Epidermal melanocyte (primary cell): ENCODE results near the gene SCAF4.

Source experiments
- DNase-seq: peaks from one replicate; pipeline ENCODE4 v3.0.0; 2011; ENCODE audit warnings: low spot score; ENCODE audit not compliant: insufficient read length

The SCAF4 gene

GRCh38 chr21:31713115-31713514 is 18.8 kb downstream of the SCAF4 start:
- DNase-seq = no peak

- no peak for DNase-seq
Observed at GRCh38 chr21:31711745-31712285, 20.1 kb downstream of the SCAF4 start.

- DNase-seq = no peak
Observed at GRCh38 chr21:31711326-31711725, 20.6 kb downstream of the SCAF4 start.

- no peak for DNase-seq
Observed at GRCh38 chr21:31710586-31710985, 21.3 kb downstream of the SCAF4 start.

- no peak for DNase-seq
Observed at GRCh38 chr21:31708541-31708940, 23.4 kb downstream of the SCAF4 start.

- no peak for DNase-seq
Observed at GRCh38 chr21:31707499-31707898, 24.4 kb downstream of the SCAF4 start.

- no peak for DNase-seq
Observed at GRCh38 chr21:31706562-31706961, 25.4 kb downstream of the SCAF4 start.

GRCh38 chr21:31700040-31700439 is 31.9 kb downstream of the SCAF4 start:
- DNase-seq = no peak

- no peak for DNase-seq
Observed at GRCh38 chr21:31698461-31698860, 33.5 kb downstream of the SCAF4 start.

- no peak for DNase-seq
Observed at GRCh38 chr21:31696424-31696823, 35.5 kb downstream of the SCAF4 start.

GRCh38 chr21:31693222-31693621 is 38.7 kb downstream of the SCAF4 start:
- no peak for DNase-seq

- DNase-seq = no peak
Observed at GRCh38 chr21:31688603-31689368, 43.1 kb downstream of the SCAF4 start.

- no peak for DNase-seq
Observed at GRCh38 chr21:31687108-31687507, 44.8 kb downstream of the SCAF4 start.

GRCh38 chr21:31686272-31686915 is 45.5 kb downstream of the SCAF4 start:
- no peak for DNase-seq

- no peak for DNase-seq
Observed at GRCh38 chr21:31684918-31685317, 47.0 kb downstream of the SCAF4 start.

- no peak for DNase-seq
Observed at GRCh38 chr21:31683029-31683428, 48.9 kb downstream of the SCAF4 start.

GRCh38 chr21:31682620-31683019 is 49.3 kb downstream of the SCAF4 start:
- DNase-seq = no peak

- DNase-seq = no peak
Observed at GRCh38 chr21:31678478-31678877, 53.4 kb downstream of the SCAF4 start.

GRCh38 chr21:31677047-31677446 is 54.9 kb downstream of the SCAF4 start:
- DNase-seq = no peak

- DNase-seq = no peak
Observed at GRCh38 chr21:31675960-31676359, 56.0 kb downstream of the SCAF4 start.

GRCh38 chr21:31675318-31675717 is 56.6 kb downstream of the SCAF4 start:
- DNase-seq = no peak

GRCh38 chr21:31673321-31673912 is 58.5 kb downstream of the SCAF4 start:
- DNase-seq = no peak
